KG1 (cell line): ENCODE data around the gene IVD.

Source experiments
- DNase-seq: peaks from one replicate; lab custom pipeline; 2025; lab: John Stamatoyannopoulos, UW

The IVD gene

DNA sequence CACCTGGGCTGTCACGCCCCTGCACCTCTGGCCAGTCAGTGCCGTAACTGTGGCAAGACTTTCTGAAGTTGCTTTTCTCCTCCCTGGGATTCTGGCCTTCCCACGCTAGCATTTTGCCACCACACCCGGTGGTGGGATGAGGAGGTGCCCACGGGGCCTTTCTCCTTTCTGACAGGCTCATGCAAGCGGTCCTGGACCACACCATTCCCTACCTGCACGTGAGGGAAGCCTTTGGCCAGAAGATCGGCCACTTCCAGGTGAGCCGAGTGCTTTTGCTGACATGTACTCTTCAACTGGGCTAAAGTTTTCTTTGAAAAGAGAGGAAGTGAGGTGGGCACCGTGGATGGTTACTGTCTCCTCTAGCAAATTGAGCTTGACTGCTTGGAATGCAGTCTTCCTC is 9.6 kb downstream of the IVD start:
- no peak for DNase-seq

- no peak for DNase-seq
These were observed 10.5 kb downstream of the IVD start for GRCh38 chr15:40416056-40416455.

DNA sequence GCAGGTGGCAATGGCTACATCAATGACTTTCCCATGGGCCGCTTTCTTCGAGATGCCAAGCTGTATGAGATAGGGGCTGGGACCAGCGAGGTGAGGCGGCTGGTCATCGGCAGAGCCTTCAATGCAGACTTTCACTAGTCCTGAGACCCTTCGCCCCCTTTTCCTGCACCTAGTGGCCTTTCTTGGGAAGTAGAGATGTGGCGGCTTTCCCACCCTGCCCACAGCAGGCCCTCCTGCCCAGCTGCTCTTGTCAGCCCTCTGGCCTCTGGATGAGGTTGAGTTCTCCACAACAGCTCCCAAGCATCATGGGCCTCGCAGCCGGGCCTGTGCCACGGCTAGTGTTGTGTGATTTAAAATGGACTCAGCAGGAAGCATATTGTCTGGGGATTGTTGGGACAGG is 12.5 kb downstream of the IVD start:
- DNase-seq, result no peak

DNA sequence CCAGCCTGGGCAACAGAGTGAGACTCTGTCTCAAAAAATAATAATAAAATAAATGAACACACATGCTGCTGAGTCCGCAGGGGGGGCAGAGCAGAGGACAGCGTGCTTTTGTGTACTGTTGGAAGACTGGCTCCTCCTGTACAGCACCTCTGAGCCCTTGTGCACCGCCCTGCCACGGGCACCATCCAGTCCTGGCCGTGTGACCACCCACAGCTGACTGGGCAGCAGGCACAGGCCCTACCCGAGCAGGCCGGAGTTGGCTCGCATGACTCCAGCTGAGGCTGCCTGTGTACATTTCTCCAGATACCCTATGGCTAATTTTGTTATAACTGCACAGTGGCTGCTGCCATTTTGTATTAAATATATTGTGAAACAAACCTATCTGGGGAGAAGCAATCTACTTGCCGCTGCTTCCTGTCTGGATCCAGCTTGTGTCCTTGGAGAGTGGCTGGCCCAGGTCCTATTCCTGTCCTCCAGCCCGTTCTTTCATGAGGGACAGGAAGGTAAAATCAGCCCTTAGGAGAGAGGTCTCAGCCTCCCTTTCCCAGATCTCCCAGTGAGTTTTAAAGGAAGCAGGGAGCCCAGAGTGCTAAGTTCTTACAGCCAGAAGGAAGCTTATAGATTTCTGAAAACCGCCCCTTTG is 14.6 kb downstream of the IVD start:
- no peak for DNase-seq

GRCh38 chr15:40420793-40421192 is 15.2 kb downstream of the IVD start:
- no peak for DNase-seq

DNA sequence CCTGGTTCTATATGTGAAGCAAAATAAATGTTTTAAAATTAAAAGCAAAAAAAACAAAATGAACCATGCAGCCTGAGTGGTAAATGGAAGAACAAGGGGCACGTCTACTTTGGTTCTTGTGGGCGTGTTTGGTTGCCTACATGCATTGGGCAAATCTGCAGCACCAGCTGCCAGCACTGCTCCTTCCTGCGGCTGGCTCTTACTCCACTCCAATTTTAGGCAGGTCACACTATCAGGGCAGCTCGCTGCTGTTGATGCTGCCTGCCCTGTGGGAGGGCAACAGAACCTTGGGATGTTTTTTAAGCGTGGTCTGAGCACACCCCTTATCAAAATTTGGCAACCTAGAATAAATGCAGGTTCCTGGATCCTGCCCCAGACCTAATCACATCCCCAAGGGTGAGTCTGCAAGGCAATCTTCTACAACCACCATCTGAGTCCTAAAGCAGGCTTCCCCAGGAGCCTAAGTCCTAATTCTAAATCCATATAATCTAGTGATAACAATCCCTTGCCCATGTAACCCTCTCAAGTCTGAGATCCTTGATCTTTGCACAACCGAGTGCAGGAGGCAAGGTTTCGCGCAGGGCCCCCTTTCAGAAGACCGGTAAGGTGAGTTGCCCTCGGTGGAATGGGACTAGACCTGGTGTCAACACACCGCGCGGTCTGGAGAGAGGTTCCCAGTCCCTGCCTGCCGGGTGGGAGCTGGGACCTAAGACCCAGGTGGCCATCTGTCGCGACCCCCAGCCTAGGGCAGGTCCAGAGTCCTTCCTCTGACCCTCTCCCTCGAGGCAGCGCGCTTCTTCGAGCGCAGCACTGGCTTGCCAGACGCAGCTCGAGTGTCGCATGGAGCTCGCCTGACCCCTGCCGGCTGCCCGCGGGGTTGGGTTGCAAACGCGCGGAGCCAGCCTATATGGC is 15.9 kb downstream of the IVD start:
- peak; percentile 58 for DNase-seq

GRCh38 chr15:40424483-40425115 is 19.0 kb downstream of the IVD start:
- DNase-seq, result no peak

GRCh38 chr15:40425681-40426080 is 20.1 kb downstream of the IVD start:
- DNase-seq, result no peak

DNA sequence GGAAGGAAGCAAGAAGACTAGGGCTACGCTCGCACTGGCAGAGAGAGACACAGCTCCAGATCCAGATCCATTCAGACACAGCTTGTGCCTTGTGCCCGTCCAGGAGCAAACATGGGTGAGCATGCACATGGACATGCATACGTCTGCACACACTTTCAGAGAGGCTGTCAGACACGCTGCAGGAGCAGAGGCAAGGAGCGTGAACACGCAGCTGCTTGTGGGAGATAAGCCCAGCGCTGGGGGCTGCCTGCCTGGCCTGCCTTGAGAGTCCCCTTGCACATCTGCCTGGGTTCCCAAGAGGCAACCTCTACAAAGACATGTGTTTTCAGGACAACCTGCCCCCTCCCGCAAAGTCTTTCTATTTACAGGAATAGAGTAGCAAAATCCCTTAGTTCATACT is 21.6 kb downstream of the IVD start:
- no peak for DNase-seq

- no peak for DNase-seq
These were observed 22.6 kb downstream of the IVD start for GRCh38 chr15:40428185-40428584.

DNA sequence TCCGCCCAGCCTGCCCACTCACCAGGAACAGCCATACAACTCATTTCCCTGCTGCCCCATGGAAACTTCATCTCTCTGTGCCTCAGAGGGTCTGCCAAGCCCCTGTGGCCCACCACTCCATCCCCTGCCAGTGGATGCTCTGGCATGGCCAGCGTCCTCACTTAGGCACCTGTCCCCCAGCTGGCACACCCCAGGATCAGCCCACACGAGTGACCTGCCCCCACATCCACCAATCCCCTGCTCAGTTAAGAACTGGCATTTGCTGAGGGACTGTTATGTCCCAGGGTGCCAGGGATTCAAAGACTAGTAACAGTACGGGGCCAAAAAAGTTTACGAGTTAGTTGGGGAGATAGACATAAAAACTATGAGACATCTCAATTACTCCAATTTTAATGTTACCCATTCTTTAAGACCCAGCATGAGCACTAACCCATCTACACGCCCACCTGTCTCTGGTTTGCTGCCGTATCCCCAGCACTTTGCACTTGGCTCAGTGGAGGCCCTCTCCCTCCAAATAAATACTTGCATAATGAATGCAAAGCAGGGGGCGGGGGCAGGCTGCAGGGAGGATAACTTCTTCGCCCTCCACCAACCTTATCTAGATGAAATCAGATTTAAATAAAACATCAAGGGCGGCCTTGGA is 23.6 kb downstream of the IVD start:
- no peak for DNase-seq

- DNase-seq, result no peak
These were observed 24.7 kb downstream of the IVD start for GRCh38 chr15:40430271-40430805.

GRCh38 chr15:40435023-40435709 is 29.6 kb downstream of the IVD start:
- DNase-seq, result no peak

DNA sequence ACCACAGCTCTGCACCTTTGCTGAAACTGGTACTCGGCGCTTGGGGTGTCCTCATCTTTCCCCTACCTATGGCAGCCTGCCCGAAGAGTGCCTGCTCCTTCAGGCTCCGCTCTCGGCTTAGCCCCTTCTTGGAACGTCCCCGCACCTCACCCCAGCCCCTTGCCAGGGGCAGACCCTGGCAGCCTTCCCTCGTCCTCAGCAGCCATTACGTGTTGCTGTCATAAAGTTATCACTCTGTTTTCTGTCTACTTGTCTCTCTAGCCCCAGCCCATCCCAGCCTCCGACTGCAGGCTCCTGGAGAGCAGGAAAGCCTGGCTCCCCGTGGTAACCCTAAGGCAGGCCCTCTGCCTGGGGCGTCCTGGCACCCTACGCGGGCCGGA is 30.1 kb downstream of the IVD start:
- DNase-seq, result no peak

DNA sequence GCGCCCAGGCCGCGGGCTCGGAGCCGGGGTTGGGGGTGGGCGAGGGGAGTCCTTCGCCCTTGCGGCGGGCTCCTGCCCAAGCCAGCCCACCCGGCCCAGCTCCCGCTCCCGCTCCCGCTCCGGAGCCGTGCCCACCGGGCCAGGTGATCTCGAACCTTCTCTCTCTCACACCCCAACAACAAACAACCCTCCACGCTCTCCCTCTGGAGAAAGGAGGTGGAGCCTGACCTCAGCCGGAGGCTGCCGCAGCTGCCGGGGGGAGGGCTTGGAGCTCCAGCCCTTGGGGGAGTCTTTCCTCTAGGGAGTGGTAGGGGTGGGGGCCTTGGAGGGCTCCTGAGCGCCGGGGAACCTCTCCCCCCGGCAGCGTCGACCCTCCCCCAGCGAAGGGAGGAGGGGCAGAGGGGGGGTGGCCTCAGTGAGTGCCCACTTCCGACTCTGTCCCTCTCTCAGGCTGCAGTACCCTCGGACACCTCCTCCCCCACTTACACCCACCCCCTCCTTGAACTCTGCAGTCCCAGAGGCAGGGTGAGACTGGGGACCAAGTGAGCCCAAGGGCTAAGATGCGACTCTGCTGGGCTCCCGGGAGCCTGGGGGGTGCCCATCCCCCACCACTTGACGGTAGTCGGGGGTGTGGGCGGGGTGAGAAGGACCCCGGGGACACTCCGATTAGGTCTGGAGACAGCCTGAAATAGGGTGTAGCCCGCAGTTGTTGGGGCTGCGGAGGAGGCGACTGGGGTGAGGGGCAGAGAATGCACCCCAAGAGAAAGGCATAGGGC is 30.7 kb downstream of the IVD start:
- DNase-seq, result no peak

- DNase-seq, result no peak
These were observed 31.5 kb downstream of the IVD start for GRCh38 chr15:40436892-40437751.

DNA sequence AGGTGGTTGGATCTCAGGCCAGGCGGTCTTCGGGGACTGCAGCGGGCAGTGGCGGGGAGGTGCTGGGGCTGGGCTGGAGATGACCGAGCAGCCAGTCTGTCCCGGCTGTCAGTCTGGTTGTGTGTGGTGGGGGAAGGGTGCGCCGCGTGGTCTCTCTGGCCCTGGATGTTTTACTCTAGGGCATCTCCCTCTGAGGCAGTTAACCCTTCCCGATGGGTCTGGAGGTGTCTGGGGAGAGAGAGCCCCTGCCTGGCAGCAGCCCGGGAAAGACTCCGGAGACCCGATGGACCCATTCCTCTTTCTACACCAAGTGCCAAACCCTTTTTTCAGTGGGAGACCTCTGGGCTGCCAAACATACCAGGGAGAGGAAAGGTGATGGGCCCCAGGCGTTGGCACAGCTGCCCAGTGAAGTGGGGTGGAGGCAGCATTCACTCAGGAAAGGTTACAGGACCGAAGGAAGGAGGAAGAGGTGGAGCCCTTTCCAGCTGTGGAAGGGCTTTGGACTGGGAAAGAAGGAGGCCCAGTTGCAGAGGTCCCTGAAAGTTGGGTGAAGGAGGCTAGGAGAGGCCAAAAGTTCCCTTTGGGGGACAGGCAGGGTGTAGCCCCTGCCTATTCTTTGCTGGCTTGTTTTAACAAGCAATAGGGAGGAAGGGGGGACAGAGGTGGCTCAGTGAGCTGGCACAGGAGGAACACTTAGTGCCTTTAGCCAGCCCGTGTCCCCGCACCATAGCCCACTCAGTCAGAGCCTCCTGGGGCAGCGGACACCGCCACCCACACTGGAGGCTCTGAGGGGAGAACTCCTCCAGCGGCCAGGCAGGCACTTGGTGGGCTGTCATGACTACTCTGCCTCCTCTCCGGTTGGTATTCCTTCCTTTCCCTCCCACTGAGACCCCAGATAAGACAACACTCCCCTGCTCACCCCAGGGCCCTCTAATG is 32.4 kb downstream of the IVD start:
- no peak for DNase-seq

GRCh38 chr15:40438712-40439111 is 33.1 kb downstream of the IVD start:
- DNase-seq, result no peak

GRCh38 chr15:40439461-40439959 is 33.9 kb downstream of the IVD start:
- DNase-seq, result no peak
